Body of pancreas (tissue), 4 donors: ENCODE measurements around the gene SLC2A5.

Experiments used
- POLR2A ChIP-seq, 3 donors: fragments of 450-650 bp; IDR thresholded peaks; one replicate each; pipeline ENCODE4 v1.6.1; 2016; ENCODE audit warnings: antibody characterized with exemption in 3 of 3, mild to moderate bottlenecking in 2 of 3
- TF ChIP-seq, protein P1 (sequence below), 7 experiments: fragments of 450-650 bp in 4 of 7; fragments of 200-600 bp in 3 of 7; sonication (generic) in 3 of 7; IDR thresholded peaks; one replicate each; pipeline ENCODE4 v1.5.1; 2016 to 2019; ENCODE audit warnings: antibody characterized with exemption in 7 of 7

DNA sequence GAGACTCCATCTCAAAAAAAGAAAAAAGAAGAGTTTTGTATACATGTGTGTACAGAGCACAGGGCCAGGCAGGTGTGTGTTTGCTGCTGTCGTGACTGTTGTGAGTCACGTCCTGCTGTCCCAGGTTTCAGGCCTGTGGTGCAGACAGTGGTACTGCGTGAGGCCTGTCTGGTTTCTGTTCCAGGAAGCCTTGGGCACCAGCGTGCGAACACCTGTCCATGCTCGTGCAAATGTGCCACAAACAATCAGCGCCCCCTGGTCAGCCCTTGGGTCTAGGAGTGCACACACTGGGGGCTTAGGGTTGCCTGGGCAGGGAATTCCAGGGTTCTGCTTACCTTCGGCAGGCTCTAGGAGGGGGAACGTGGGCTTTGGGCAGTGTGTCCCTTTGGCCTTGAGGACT is 42.5 kb upstream of the SLC2A5 start:
- TF ChIP-seq, protein P1, sequence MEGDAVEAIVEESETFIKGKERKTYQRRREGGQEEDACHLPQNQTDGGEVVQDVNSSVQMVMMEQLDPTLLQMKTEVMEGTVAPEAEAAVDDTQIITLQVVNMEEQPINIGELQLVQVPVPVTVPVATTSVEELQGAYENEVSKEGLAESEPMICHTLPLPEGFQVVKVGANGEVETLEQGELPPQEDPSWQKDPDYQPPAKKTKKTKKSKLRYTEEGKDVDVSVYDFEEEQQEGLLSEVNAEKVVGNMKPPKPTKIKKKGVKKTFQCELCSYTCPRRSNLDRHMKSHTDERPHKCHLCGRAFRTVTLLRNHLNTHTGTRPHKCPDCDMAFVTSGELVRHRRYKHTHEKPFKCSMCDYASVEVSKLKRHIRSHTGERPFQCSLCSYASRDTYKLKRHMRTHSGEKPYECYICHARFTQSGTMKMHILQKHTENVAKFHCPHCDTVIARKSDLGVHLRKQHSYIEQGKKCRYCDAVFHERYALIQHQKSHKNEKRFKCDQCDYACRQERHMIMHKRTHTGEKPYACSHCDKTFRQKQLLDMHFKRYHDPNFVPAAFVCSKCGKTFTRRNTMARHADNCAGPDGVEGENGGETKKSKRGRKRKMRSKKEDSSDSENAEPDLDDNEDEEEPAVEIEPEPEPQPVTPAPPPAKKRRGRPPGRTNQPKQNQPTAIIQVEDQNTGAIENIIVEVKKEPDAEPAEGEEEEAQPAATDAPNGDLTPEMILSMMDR (IDR thresholded peaks at IDR 0.05): no peak
- no peak for TF ChIP-seq POLR2A (IDR thresholded peaks at IDR 0.05)
